Measurements from ENCODE around the gene PHF2.

Gene PHF2

GRCh38 chr9:93684161-93684765, 107.9 kb downstream of the PHF2 start:
- no peak for TF ChIP-seq CTCF (conservative IDR thresholded peaks at IDR 0.05; ENCODE audit: low read depth, low read length)
- H3K36me3 ChIP-seq (ENCODE audit: insufficient read depth), result no peaks in the 10 kb centered on the region
- no peak overlapping the region for H3K4me3 ChIP-seq (IDR thresholded peaks at IDR 0.05; ENCODE audit: insufficient read depth, low read depth, low read length)
- H3K4me1 ChIP-seq (ENCODE audit: low read depth, poor library complexity, severe bottlenecking), result no peaks in the 10 kb centered on the region
- no peak overlapping the region for H2AFZ ChIP-seq (ENCODE audit: low read depth)
- no peaks in the 10 kb centered on the region for H3K79me2 ChIP-seq (ENCODE audit: insufficient read depth, low read depth)
- H3K27ac ChIP-seq, result no peak overlapping the region
- H3K9ac ChIP-seq, result no peak overlapping the region
- no peaks in the 10 kb centered on the region for H4K20me1 ChIP-seq (ENCODE audit: insufficient read depth)
- H3K27me3 ChIP-seq (ENCODE audit: insufficient read depth, low read depth), result no peaks in the 10 kb centered on the region
- H3K4me2 ChIP-seq, result no peak overlapping the region

GRCh38 chr9:93684806-93685543, 108.6 kb downstream of the PHF2 start:
- Histone ChIP-seq H3K4me2 (no peak overlapping the region), H3K27ac (no peak overlapping the region), H3K4me1 (ENCODE audit: low read depth, poor library complexity, severe bottlenecking) (no peaks in the 10 kb centered on the region), H3K4me3 (IDR thresholded peaks at IDR 0.05; ENCODE audit: insufficient read depth, low read depth, low read length) (no peak overlapping the region), H3K36me3 (ENCODE audit: insufficient read depth) (no peaks in the 10 kb centered on the region), H3K9ac (no peak overlapping the region), H4K20me1 (ENCODE audit: insufficient read depth) (no peaks in the 10 kb centered on the region), H3K79me2 (ENCODE audit: insufficient read depth, low read depth) (no peaks in the 10 kb centered on the region), H3K27me3 (ENCODE audit: insufficient read depth, low read depth) (no peaks in the 10 kb centered on the region), H2AFZ (ENCODE audit: low read depth) (no peak overlapping the region)
- TF ChIP-seq CTCF (conservative IDR thresholded peaks at IDR 0.05; ENCODE audit: low read depth, low read length), result no peak

- Histone ChIP-seq H2AFZ (ENCODE audit: low read depth) (no peak overlapping the region), H3K4me1 (ENCODE audit: low read depth, poor library complexity, severe bottlenecking) (no peaks in the 10 kb centered on the region)
These were observed 109.9 kb downstream of the PHF2 start for GRCh38 chr9:93686127-93686879.

GRCh38 chr9:93686880-93687236, 110.5 kb downstream of the PHF2 start:
- Histone ChIP-seq H3K9ac (no peak overlapping the region), H3K27me3 (ENCODE audit: insufficient read depth, low read depth) (no peaks in the 10 kb centered on the region), H3K4me1 (ENCODE audit: low read depth, poor library complexity, severe bottlenecking) (no peaks in the 10 kb centered on the region), H4K20me1 (ENCODE audit: insufficient read depth) (no peaks in the 10 kb centered on the region), H3K27ac (no peak overlapping the region), H3K79me2 (ENCODE audit: insufficient read depth, low read depth) (no peaks in the 10 kb centered on the region), H3K4me2 (no peak overlapping the region), H2AFZ (ENCODE audit: low read depth) (no peak overlapping the region), H3K4me3 (IDR thresholded peaks at IDR 0.05; ENCODE audit: insufficient read depth, low read depth, low read length) (no peak overlapping the region), H3K36me3 (ENCODE audit: insufficient read depth) (no peaks in the 10 kb centered on the region)
- TF ChIP-seq CTCF (conservative IDR thresholded peaks at IDR 0.05; ENCODE audit: low read depth, low read length), result no peak

More at GRCh38 chr9:93686127-93686879, 109.9 kb downstream of the PHF2 start:
- Histone ChIP-seq H3K4me3 (IDR thresholded peaks at IDR 0.05; ENCODE audit: insufficient read depth, low read depth, low read length) (no peak overlapping the region), H3K9ac (no peak overlapping the region), H3K36me3 (ENCODE audit: insufficient read depth) (no peaks in the 10 kb centered on the region), H3K4me2 (no peak overlapping the region), H3K79me2 (ENCODE audit: insufficient read depth, low read depth) (no peaks in the 10 kb centered on the region), H4K20me1 (ENCODE audit: insufficient read depth) (no peaks in the 10 kb centered on the region), H3K27me3 (ENCODE audit: insufficient read depth, low read depth) (no peaks in the 10 kb centered on the region), H3K27ac (no peak overlapping the region)
- TF ChIP-seq CTCF (conservative IDR thresholded peaks at IDR 0.05; ENCODE audit: low read depth, low read length), result no peak
